ENCODE measurements around the gene PLET1.

- TF ChIP-seq CTCF (IDR thresholded peaks at IDR 0.05; ENCODE audit: low read length) = no peak
- no peak for TF ChIP-seq EZH2 (optimal IDR thresholded peaks at IDR 0.05; ENCODE audit: low read depth, low read length)
- TF ChIP-seq EZH2phosphoT487 (IDR thresholded peaks at IDR 0.05; ENCODE audit: low read length) = no peak
Measured at GRCh38 chr11:112268406-112268805, 7.7 kb upstream of the PLET1 start.

Data from MM.1S (cell line).